Parathyroid adenoma (tissue), 2 donors: ENCODE data around the gene BTN3A1.

Source experiments
- H2AFZ ChIP-seq: fragments of 300-600 bp; sonication (generic); one replicate; pipeline ENCODE4 v1.7.0; 2017; ENCODE audit warnings: antibody characterized with exemption, mild to moderate bottlenecking
- H3K27ac ChIP-seq: fragments of 300-600 bp; sonication (generic); one replicate; pipeline ENCODE4 v1.7.0; 2017
- H3K27me3 ChIP-seq: fragments of 300-600 bp; sonication (generic); one replicate; pipeline ENCODE4 v1.7.0; 2017; ENCODE audit warnings: low read length; ENCODE audit not compliant: control insufficient read depth, insufficient read depth
- H3K36me3 ChIP-seq: fragments of 300-600 bp; sonication (generic); one replicate; pipeline ENCODE4 v1.7.0; 2017; ENCODE audit warnings: low read length; ENCODE audit not compliant: control insufficient read depth, insufficient read depth
- H3K4me1 ChIP-seq: fragments of 300-600 bp; sonication (generic); one replicate; pipeline ENCODE4 v1.7.0; 2017; ENCODE audit warnings: control low read depth
- H3K4me2 ChIP-seq: fragments of 300-600 bp; sonication (generic); one replicate; pipeline ENCODE4 v1.7.0; 2017; ENCODE audit warnings: low read length
- H3K4me3 ChIP-seq: fragments of 300-600 bp; sonication (generic); one replicate; pipeline ENCODE4 v1.7.0; 2017; ENCODE audit warnings: low read depth, low read length
- H3K79me2 ChIP-seq: fragments of 300-600 bp; sonication (generic); one replicate; pipeline ENCODE4 v1.7.0; 2017; ENCODE audit warnings: control low read depth
- H3K9ac ChIP-seq: fragments of 300-600 bp; sonication (generic); one replicate; pipeline ENCODE4 v1.7.0; 2017; ENCODE audit warnings: mild to moderate bottlenecking
- H3K9me3 ChIP-seq: fragments of 300-600 bp; sonication (generic); one replicate; pipeline ENCODE4 v1.7.0; 2017; ENCODE audit warnings: low read length; ENCODE audit not compliant: control insufficient read depth
- CTCF ChIP-seq: fragments of 300-600 bp; sonication (generic); IDR thresholded peaks from one replicate; pipeline ENCODE4 v1.7.0; 2017; ENCODE audit warnings: antibody characterized with exemption, mild to moderate bottlenecking
- donor health status: primary hyperparathyroidism.

Gene BTN3A1

GRCh38 chr6:26382121-26382520, 20.0 kb upstream of the BTN3A1 start:
- H3K9me3 ChIP-seq: no peaks in the 10 kb centered on the region
- H3K79me2 ChIP-seq: no peaks in the 10 kb centered on the region
- no peak overlapping the region for H3K4me2 ChIP-seq
- no peaks in the 10 kb centered on the region for H3K27me3 ChIP-seq
- H3K4me3 ChIP-seq: no peak overlapping the region
- no peak overlapping the region for H3K9ac ChIP-seq
- H3K27ac ChIP-seq: no peak overlapping the region
- TF ChIP-seq CTCF: no peak
- no peaks in the 10 kb centered on the region for H3K36me3 ChIP-seq
- no peaks in the 10 kb centered on the region for H3K4me1 ChIP-seq
- peak overlapping the region; percentile 91 for H2AFZ ChIP-seq

- peak overlapping the region; percentile 67 for H3K27ac ChIP-seq
- peak overlapping the region; percentile 96 for H3K4me2 ChIP-seq
- no peaks in the 10 kb centered on the region for H3K4me1 ChIP-seq
- no peaks in the 10 kb centered on the region for H3K79me2 ChIP-seq
- H3K9ac ChIP-seq: peak overlapping the region; percentile 11
- TF ChIP-seq CTCF: no peak
- H3K36me3 ChIP-seq: no peaks in the 10 kb centered on the region
- H2AFZ ChIP-seq: peak overlapping the region; percentile 91
- H3K4me3 ChIP-seq: peak overlapping the region; percentile 93
- H3K9me3 ChIP-seq: no peaks in the 10 kb centered on the region
- no peaks in the 10 kb centered on the region for H3K27me3 ChIP-seq
Observed at GRCh38 chr6:26383624-26384417, 18.3 kb upstream of the BTN3A1 start.

- no peaks in the 10 kb centered on the region for H3K4me1 ChIP-seq
- H3K27me3 ChIP-seq: no peaks in the 10 kb centered on the region
- TF ChIP-seq CTCF: no peak
- no peak overlapping the region for H3K9ac ChIP-seq
- H3K36me3 ChIP-seq: no peaks in the 10 kb centered on the region
- no peak overlapping the region for H3K4me3 ChIP-seq
- H3K9me3 ChIP-seq: no peaks in the 10 kb centered on the region
- no peaks in the 10 kb centered on the region for H3K79me2 ChIP-seq
- no peak overlapping the region for H2AFZ ChIP-seq
- H3K4me2 ChIP-seq: no peak overlapping the region
- no peak overlapping the region for H3K27ac ChIP-seq
Observed at GRCh38 chr6:26385734-26386125, 16.3 kb upstream of the BTN3A1 start.

DNA sequence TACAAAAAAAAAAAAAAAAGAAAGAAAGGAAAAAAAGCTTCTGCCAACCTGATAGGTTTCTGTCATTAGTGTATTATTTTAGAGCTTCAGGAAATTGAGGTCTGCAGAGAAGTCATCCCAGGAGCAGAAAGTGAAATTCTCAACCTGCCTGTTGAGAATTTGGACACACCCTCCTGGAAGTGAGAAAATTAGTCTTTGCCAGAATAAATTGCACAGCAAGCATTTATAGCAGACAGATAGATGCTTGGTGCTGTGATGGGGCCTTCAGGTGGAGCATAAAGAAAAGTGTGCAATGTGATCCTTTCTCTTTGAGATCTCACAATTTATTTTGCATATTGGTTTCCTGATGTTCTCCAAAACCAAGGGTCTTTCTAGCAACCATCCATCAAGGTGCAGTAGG, 14.5 kb upstream of the BTN3A1 start:
- no peaks in the 10 kb centered on the region for H3K4me1 ChIP-seq
- TF ChIP-seq CTCF: no peak
- H3K79me2 ChIP-seq: no peaks in the 10 kb centered on the region
- no peaks in the 10 kb centered on the region for H3K9me3 ChIP-seq
- H3K27me3 ChIP-seq: no peaks in the 10 kb centered on the region
- no peak overlapping the region for H3K4me2 ChIP-seq
- H3K9ac ChIP-seq: no peak overlapping the region
- no peak overlapping the region for H3K4me3 ChIP-seq
- H3K36me3 ChIP-seq: no peaks in the 10 kb centered on the region
- no peak overlapping the region for H2AFZ ChIP-seq
- no peak overlapping the region for H3K27ac ChIP-seq

DNA sequence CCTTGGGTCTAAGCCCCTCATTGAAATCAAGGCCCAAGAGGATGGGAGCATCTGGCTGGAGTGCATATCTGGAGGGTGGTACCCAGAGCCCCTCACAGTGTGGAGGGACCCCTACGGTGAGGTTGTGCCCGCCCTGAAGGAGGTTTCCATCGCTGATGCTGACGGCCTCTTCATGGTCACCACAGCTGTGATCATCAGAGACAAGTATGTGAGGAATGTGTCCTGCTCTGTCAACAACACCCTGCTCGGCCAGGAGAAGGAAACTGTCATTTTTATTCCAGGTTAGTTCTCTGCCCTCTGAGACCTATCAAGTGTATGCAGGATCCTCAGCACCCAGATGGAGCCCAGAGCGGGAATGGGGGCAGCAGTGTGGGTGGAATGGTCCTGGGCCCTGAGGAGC, 14.1 kb upstream of the BTN3A1 start:
- Histone ChIP-seq H3K27ac (no peak overlapping the region), H3K4me2 (no peak overlapping the region), H3K36me3 (no peaks in the 10 kb centered on the region), H3K79me2 (no peaks in the 10 kb centered on the region), H3K27me3 (no peaks in the 10 kb centered on the region), H3K9ac (no peak overlapping the region), H3K9me3 (no peaks in the 10 kb centered on the region), H3K4me1 (no peaks in the 10 kb centered on the region), H2AFZ (no peak overlapping the region), H3K4me3 (no peak overlapping the region)
- no peak for TF ChIP-seq CTCF
